GM19099 (cell line): ENCODE measurements around the gene UBE2S.

Experiments
- POLR2A ChIP-seq: IDR thresholded peaks from 3 replicates; pipeline ENCODE4 v1.6.1; 2011; ENCODE audit warnings: low read depth; ENCODE audit not compliant: insufficient read length; ENCODE audit errors: extremely low read depth

Gene UBE2S

DNA sequence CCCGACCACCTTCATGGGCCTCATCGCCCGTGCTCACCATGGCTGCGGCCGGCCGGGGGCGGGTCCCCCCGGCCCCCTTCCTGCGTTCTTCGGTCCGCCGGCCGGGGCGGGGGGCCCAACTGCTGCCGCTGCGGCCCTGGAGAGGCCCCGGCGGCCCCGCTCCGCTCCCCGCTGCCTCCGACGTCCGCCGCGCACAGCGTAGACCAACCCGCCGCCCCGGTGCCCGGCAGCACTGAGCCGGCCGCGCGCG lies at the start of gene UBE2S:
TSS of gene UBE2S (minus strand) at position 239 of the 250 bp plus-strand sequence. CDS start at position 40, 199 bp downstream.
- TF ChIP-seq POLR2A = peak; percentile 100

DNA sequence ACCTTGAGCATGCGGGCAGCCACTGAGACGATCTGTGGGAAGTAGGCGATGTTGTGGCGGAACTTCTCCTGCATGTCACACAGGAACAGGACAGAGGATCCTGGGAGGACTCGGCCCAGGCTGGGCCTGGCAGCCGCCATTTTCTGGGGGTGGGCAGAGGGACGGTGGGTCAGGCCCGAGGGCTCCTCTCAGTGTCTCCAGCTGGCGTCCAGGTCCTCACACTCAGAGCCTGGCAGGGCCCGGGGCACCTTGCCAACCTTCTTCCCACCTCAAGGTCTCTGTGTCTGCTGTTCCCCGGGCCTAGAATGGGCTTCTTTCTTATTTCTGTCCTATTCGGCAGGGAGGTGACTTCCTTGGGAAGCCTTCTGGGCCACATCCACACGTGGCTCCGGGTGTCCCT lies 48.8 kb upstream of the UBE2S start:
- TF ChIP-seq POLR2A = no peak

DNA sequence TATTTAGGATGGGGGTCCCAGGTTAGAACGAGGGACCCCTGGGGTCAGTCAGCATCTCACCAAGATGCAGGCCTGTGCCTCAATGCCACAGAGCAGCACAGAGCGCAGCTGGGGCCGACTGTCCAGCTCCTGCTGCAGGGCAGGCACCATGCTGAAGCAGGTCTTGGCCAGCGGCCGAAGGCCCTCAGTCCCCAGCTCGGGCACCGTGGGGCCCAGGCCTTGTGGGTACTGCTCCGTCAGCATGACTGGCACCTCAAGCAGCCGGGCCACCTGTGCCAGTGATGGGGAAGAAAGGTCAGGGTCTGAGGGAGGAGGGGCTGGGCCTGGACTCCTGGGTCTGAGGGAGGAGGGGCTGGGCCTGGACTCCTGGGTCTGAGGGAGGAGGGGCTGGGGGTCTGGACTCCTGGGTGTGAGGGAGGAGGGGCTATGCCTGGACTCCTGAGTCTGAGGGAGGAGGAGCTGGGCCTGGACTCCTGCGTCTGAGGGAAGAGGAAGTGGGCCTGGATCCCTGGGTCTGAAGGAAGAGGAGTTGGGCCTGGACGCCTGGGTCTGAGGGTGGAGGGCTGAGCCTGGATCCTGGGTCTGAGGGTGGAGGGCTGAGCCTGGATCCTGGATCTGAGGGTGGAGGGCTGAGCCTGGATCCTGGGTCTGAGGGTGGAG lies 48.1 kb upstream of the UBE2S start:
- TF ChIP-seq POLR2A = no peak

- TF ChIP-seq POLR2A = no peak
These were observed 47.2 kb upstream of the UBE2S start for GRCh38 chr19:55454787-55455243.

GRCh38 chr19:55453511-55454260 lies 46.1 kb upstream of the UBE2S start:
- no peak for TF ChIP-seq POLR2A

DNA sequence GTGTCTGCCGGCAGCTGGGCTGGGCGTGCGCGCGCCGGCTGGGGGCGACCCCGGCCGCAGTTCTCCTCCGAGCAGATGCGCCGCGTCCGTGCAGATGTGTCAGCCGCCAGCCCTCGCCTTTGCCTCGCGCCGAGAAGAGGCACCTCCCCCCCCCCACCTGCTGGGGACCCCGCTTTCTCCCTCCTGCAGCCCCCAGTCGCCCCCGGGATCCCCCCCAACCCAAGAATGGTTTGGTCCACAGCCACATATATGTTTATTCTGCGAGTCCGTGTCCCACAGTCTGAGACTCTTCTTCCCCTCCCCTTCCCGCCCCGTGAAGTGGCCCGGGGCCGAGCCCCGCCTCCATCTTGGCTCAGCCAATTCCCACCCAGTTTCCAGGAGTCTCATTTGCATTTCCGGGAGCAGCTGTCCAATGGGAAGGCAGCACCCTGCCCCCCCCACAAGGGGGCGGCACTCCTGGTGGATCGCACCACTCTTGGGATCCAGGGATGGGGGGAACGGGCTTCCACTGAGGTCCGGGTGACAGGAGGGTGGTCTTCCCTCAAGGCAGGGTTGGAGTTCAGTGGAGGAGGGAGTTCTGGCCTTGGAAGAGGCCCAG lies 45.3 kb upstream of the UBE2S start:
- no peak for TF ChIP-seq POLR2A

- no peak for TF ChIP-seq POLR2A
These were observed 44.6 kb upstream of the UBE2S start for GRCh38 chr19:55451965-55452748.

DNA sequence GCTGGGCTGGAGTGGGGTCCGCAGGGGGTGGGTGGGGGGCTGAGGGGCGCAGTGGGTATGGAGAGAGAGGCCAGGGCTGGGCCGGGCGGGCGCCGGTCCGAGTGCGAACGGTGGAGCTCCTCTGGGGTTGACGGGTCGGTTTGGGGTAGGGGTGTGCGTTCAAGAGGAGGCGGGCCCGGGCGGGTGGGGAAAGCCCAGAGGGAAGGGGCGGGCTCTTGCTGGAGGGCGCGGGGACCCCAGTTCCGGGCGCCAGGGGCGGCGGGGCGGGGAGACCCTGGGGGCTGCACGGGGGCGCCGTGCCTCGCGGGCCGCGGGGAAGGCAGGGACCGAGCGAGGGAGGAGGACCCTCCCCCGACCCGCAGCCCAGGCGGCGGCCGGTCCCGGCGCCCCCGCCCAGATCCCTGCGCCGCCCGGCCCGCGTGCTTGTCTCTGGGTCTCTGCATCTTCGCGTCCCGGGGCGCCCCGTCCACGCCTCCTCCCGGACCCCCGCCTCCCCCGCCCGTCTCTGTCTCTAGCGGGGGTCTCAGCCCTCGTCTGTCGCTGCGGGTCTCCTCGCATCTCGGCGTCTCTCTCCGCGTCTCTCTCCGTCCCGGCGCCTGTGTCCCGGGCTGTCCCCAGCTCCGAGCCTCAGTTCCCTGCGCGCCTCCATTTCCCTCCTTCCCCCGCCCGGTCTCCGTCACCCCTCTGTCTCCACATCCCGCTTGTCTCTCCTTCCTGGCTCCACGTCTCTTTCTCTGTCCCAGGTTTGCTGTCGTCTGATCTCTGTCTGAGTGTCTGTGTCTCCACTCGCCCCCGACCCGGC lies 43.8 kb upstream of the UBE2S start:
- no peak for TF ChIP-seq POLR2A

DNA sequence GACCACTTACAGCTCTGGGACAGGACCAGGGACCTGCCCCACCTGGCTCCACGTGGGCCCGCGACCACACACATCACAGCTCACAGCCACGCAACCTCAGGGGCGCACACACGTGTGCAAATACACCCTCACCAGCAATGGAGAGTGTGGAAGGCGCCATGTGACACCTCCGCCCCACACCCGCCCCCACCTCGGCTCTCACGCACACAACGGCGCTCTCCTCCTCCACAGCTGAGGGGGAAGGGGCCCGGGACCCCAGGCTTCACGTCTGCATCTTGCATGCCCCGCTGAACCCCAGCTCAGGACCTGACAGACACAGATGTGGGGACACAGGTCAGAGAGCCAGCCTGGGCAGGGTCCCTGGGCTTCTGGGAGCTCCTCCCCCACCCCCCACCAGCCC lies 41.9 kb upstream of the UBE2S start:
- TF ChIP-seq POLR2A = no peak

DNA sequence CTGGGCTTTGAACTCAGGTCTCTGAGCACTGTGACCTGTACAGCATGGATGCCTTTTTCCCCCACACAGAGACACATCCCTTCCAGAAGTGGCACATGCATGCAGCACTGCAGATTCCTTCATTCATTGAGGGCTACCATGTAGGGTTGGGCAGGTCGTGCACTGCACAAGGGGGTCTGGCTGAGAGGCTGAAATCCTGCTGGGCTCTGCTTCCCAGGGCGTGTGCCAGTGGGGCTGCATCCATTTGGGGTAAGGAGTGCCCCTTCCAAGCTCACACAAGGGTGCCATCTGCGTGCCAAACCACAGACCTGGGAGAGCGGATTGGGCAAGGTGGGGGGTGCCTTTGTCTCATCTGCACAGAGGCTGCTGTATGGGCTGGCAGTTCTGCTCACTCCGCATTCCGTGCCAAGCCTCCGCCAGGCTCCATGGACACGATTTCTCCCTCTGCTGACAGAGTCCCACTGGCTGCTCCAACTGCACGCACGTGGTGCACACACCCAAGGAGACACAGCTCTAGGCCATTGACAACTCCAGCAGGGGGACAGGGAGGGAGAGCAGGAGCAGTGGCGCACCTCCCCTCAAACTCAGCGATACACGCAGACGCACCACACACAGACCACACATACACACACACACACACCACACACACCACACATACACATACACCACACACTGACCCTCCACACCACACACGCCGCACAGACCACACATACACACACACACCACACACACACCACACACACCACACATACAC lies 40.0 kb upstream of the UBE2S start:
- TF ChIP-seq POLR2A = no peak

- no peak for TF ChIP-seq POLR2A
These were observed 38.5 kb upstream of the UBE2S start for GRCh38 chr19:55446060-55446459.

GRCh38 chr19:55444646-55445045 lies 37.1 kb upstream of the UBE2S start:
- TF ChIP-seq POLR2A = no peak

DNA sequence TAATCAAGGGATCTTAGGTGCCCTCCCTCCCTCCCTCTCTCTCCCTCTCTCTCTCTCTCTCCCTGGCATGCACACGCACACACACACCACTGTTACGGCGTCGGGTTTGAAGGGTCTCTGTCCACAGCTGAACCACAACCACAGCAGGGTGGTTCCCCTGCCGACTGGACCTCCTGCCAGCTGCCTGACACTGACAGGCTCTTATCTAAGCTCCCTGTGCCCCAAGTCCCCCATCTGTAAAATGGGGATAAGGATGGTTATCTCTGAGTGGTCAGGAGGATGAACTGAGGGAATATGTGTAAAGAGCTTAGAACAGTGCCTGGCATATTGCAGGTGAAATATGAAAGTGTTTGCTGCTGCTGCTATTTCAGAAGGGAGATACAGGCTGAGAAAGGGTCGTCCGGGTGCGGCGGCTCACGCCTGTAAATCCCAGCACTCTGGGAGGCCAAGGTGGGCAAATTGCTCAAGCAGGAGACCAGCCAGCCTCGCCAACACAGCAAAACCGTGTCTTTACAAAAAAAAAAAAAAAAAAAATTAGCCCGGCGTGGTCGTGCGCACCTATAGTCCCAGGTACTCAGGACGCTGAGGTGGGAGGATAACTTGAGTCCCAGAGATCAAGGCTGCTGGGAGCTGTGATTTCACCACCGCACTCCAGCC lies 36.4 kb upstream of the UBE2S start:
- no peak for TF ChIP-seq POLR2A
